GM10248 (cell line): ENCODE data around the gene MROH9.

ENCODE experiments used
- CTCF ChIA-PET: fragments of 300-600 bp; sonication (Branson Sonifier 250); formaldehyde crosslinking; extraction: SDS; loops from one replicate; lab custom pipeline; 2021; ENCODE audit warnings: antibody characterized with exemption; lab: Yijun Ruan, JAX
- POLR2A ChIA-PET: fragments of 350-650 bp; sonication (Branson Sonifier 250); formaldehyde crosslinking; extraction: SDS; loops from one replicate; lab custom pipeline; 2020; ENCODE audit warnings: antibody characterized with exemption; lab: Yijun Ruan, JAX
- DNase-seq: peaks from one replicate; pipeline ENCODE4 v3.0.0; 2012; ENCODE audit errors: extremely low spot score
- CTCF ChIP-seq: IDR thresholded peaks from 2 replicates; pipeline ENCODE4 v1.5.1; 2012; ENCODE audit warnings: mild to moderate bottlenecking, low read depth; ENCODE audit errors: extremely low read depth, missing control alignments, control extremely low read depth

Gene MROH9

GRCh38 chr1:171083222-171083621, 147.9 kb downstream of the MROH9 start:
- ChIA-PET POLR2A (no interaction called here), CTCF (interaction anchor here (1.0 kb wide), 1 partner anchor 144 kb away, joined by 3 read pairs; no protein-coding TSS in a partner anchor)
- no peak for DNase-seq
- TF ChIP-seq CTCF = no peak

- CTCF ChIA-PET = interaction anchor here (2.5 kb wide), 1 partner anchor 230 kb away, joined by 6 read pairs; the partner anchor contains the start of gene FMO4
- POLR2A ChIA-PET = no interaction called here
- TF ChIP-seq CTCF = no peak
- DNase-seq = no peak
Observed at GRCh38 chr1:171084091-171084490, 148.8 kb downstream of the MROH9 start.

- ChIA-PET POLR2A (no interaction called here), CTCF (interaction anchor here (2.5 kb wide), 1 partner anchor 229 kb away, joined by 6 read pairs; the partner anchor contains the start of gene FMO4)
- DNase-seq = no peak
- TF ChIP-seq CTCF = no peak
Observed at GRCh38 chr1:171084870-171085269, 149.5 kb downstream of the MROH9 start.

GRCh38 chr1:171087896-171088295, 152.6 kb downstream of the MROH9 start:
- ChIA-PET CTCF (interaction anchor here (1.2 to 1.6 kb wide), 3 partner anchors 11 to 210 kb away, joined by 3 to 4 read pairs (median 3); no protein-coding TSS in a partner anchor), POLR2A (no interaction called here)
- no peak for DNase-seq
- no peak for TF ChIP-seq CTCF

GRCh38 chr1:171090604-171091003, 155.3 kb downstream of the MROH9 start, which contains the start of gene FMO3:
FMO3 (plus strand) TSS chr1:171090905; CDS start chr1:171092659, 1,754 bp downstream.
- no peak for TF ChIP-seq CTCF

GRCh38 chr1:171103862-171104261, 168.5 kb downstream of the MROH9 start:
- ChIA-PET POLR2A (no interaction called here), CTCF (interaction anchor here (1.0 kb wide), 1 partner anchor 23 kb away, joined by 3 read pairs; no protein-coding TSS in a partner anchor)
- TF ChIP-seq CTCF = no peak
- DNase-seq = no peak

More at GRCh38 chr1:171090604-171091003, 155.3 kb downstream of the MROH9 start, which contains the start of gene FMO3:
- no peak for DNase-seq
- ChIA-PET CTCF (interaction anchor here (1.2 to 2.1 kb wide), 2 partner anchors 9 to 12 kb away, joined by 3 to 9 read pairs; no protein-coding TSS in a partner anchor), POLR2A (no interaction called here)
